HG03280 (cell line): Measurements from ENCODE around the gene ZNF652.
"Not testable (repeated sequence)": the region's sequence is repeated elsewhere in the genome, so short reads cannot be mapped to it uniquely, and the experiment has no call there.

Experiments
- ATAC-seq: cut with Tn5 transposase; IDR thresholded peaks from one replicate; pipeline ENCODE4 v1.9.1; 2021; ENCODE audit warnings: mild to moderate bottlenecking, moderate library complexity; ENCODE audit not compliant: unreplicated experiment

ZNF652 gene

GRCh38 chr17:49361902-49362722 is at the start of gene ZNF652:
Gene ZNF652 (minus strand): TSS chr17:49362250. CDS start chr17:49317725, 44,525 bp downstream.
- peak; percentile 68 for ATAC-seq

GRCh38 chr17:49409066-49409465 is 47.0 kb upstream of the ZNF652 start:
- ATAC-seq = no peak

- peak; percentile 77 for ATAC-seq
Measured at GRCh38 chr17:49407981-49408501, 46.0 kb upstream of the ZNF652 start.

- no peak for ATAC-seq
Measured at GRCh38 chr17:49407086-49407485, 45.0 kb upstream of the ZNF652 start.

- ATAC-seq = no peak
Measured at GRCh38 chr17:49406421-49407061, 44.5 kb upstream of the ZNF652 start.

GRCh38 chr17:49404906-49405305 is 42.9 kb upstream of the ZNF652 start:
- ATAC-seq = no peak

GRCh38 chr17:49404361-49404760 is 42.3 kb upstream of the ZNF652 start:
- no peak for ATAC-seq

GRCh38 chr17:49403514-49404289 is 41.7 kb upstream of the ZNF652 start:
- no peak for ATAC-seq

- no peak for ATAC-seq
Measured at GRCh38 chr17:49402706-49403105, 40.7 kb upstream of the ZNF652 start.

- ATAC-seq = no peak
Measured at GRCh38 chr17:49401971-49402611, 40.0 kb upstream of the ZNF652 start.

GRCh38 chr17:49399995-49400394 is 37.9 kb upstream of the ZNF652 start:
- no peak for ATAC-seq

GRCh38 chr17:49397586-49397985 is 35.5 kb upstream of the ZNF652 start:
- no peak for ATAC-seq

- ATAC-seq = no peak
Measured at GRCh38 chr17:49393491-49394255, 31.6 kb upstream of the ZNF652 start.

GRCh38 chr17:49390548-49391324 is 28.7 kb upstream of the ZNF652 start:
- no peak for ATAC-seq

GRCh38 chr17:49389514-49390347 is 27.7 kb upstream of the ZNF652 start:
- not testable (repeated sequence) for ATAC-seq

- ATAC-seq = no peak
Measured at GRCh38 chr17:49388692-49389513, 26.9 kb upstream of the ZNF652 start.

- ATAC-seq = no peak
Measured at GRCh38 chr17:49388290-49388640, 26.2 kb upstream of the ZNF652 start.
